EL (cell line): ENCODE results near the gene TF.
"Not testable (repeated sequence)": the region's sequence is repeated elsewhere in the genome, so short reads cannot be mapped to it uniquely, and the experiment has no call there.

ENCODE experiments used
- DNase-seq: peaks from one replicate; pipeline ENCODE4 v3.0.0-alpha.2; 2016

TF gene

GRCh38 chr3:133767607-133768006 lies 21.4 kb downstream of the TF start:
- no peak for DNase-seq

DNA sequence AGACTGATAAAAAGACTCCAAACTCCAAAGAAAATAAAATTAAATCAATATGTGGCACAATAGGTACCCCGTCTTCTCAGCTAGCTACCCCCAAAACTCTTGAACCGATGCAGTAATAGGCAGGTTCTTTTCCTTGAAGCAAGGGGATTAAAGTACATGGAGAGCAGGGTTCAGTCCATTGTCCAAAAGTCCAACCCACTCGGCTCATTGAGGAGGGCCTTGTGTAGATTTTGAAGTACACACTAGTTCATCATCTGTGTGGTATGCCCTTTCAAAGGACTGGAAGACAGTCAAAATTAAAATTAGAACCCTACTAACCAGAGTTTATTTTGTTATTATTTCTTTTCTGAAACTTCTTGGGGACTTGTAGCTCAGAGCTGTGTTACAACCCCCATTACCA lies 23.3 kb downstream of the TF start:
- DNase-seq, result no peak

DNA sequence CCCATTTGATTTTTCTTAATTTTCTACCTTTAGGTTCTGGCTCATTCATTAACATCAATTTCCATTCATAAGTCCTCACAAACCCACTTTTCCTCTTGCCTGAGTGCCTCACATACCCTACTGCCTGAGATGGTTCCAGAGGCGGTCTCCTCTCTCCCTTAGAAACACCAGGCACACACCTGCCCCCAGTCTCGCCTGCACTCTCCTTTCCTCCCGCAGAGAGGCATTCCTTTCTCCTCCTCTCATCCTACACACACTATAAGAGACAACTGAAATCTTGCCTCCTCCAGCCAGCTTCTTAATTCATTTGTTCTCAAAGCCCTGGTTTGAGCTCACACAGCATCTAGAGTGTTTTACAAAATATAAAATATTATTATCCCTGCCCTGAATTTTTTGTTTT lies 27.5 kb downstream of the TF start:
- DNase-seq, result no peak

DNA sequence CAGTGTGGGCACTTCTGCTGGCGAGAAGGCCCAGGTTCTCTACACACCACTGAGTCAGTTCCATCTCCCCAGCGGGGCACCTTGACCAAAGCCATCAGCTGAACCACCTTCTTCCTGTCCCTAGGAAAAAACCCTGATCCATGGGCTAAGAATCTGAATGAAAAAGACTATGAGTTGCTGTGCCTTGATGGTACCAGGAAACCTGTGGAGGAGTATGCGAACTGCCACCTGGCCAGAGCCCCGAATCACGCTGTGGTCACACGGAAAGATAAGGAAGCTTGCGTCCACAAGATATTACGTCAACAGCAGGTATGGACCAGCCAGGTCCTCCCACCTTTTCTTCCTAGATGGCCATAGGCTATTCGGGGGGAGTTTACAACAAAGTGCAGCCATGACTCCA lies 29.1 kb downstream of the TF start:
- no peak for DNase-seq

GRCh38 chr3:133775835-133776234 lies 29.6 kb downstream of the TF start:
- DNase-seq, result no peak

DNA sequence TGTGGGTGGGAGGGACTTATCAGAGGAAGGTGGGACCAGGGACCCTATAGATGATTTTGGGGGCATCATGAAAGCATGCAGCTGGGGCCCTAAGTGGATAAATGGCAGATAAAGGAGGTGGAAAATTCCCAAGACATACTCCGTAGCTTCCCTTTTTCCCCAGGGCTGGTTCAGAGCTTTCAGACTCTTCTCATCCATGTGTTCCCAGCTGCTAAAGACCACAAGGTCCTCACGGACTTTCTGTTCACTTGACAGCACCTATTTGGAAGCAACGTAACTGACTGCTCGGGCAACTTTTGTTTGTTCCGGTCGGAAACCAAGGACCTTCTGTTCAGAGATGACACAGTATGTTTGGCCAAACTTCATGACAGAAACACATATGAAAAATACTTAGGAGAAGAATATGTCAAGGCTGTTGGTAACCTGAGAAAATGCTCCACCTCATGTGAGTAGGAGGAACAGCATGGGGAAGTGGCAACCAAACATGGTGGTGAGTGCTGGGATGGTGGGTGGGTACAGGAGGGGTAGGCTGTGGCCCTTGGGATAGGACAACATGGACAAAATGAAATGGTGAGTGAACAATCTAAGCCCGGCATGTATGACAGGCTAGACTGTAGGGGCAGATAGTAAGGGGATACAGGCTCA lies 30.7 kb downstream of the TF start:
- no peak for DNase-seq

DNA sequence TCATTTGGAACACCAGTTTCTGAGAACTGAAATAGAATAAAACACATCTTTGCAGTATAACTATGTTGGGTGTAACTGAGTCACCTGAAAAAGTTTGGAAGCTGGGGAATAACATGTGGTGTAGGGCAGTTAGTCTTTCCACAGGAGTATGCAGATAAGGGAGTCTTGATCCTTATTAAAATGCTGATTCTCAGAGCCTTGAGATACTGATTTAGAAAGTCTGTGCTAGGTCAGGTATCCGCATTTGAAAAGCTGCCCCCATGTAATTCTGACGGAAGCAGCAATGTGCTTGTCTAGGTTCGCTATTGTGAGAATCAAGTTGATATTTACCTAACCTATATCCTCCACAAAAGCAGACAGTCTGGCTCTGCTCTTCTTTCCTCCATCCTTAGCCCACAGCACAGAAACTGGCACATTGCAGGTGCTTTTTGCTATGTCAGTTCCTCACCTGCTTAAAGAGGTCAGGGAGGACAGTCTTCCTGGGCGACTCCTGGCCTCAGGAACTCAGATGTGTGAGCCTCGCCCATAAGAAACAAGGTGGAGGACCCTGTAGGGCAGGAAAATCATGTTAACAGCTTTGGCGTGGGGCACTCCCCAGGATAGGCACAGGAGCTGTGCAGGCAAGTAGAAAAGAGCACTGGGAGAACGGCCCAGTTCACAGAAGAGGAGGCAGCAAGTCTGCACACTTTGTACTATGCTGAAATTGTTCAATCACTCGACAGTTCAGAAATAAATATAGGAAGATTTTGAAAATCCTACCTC lies 31.8 kb downstream of the TF start:
- DNase-seq, result no peak

GRCh38 chr3:133779626-133780203 lies 33.5 kb downstream of the TF start:
- no peak for DNase-seq

DNA sequence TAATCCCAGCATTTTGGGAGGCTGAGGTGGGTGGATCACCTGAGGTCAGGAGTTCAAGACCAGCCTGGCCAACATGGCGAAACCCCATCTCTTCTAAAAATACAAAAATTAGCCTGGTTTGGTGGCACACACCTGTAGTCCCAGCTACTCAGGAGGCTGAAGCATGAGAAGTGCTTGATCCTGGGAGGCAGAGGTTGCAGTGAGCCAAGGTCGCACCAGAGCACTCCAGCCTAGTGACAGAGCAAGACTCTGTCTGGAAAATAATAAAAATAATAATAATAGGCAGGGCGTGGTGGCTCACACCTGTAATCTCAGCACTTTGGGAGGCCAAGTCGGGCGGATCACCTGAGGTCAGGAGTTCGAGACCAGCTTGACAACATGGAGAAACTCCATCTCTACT lies 34.6 kb downstream of the TF start:
- DNase-seq, result not testable (repeated sequence)

- DNase-seq, result no peak
Measured at GRCh38 chr3:133781570-133781969, 35.4 kb downstream of the TF start.

- DNase-seq, result no peak
Measured at GRCh38 chr3:133782454-133782853, 36.3 kb downstream of the TF start.

DNA sequence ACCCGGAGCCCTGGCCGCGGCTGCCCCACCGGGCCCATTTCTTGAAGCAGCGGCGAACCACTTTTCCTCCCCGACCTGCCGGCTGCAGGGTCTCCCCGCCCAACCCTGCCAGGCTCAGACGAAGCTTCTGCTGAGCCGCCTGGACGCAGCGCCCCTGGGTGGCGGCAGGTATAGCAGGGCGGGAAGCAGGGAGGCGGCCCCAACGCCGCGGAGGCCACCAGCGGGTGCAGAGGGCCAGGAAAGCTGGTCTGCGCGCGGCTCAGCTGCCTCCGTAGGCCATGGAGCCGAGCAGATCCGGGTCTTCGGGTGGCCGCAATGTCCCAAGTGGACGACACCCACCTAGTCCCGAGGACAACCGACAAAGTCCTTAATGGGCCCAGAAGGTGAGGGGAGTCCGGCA lies 37.6 kb downstream of the TF start:
- DNase-seq, result no peak

DNA sequence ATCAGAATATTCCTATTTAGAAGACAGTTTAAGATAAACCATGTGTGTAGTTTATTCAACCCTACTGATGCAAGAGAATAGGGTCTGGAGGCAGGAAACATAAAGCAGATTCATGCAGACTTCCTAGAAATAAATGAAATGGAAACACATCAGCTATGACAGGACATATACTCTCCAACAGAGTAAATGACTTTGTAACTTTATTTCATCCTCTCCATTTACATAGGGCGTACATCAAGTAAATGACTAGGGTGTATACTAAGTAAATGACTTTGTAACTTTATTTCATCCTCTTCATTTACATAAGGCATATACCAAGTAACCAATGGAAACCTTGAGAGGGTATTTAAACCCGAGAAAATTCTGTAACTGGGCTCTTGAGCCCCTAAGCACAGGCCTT lies 41.8 kb downstream of the TF start:
- no peak for DNase-seq

DNA sequence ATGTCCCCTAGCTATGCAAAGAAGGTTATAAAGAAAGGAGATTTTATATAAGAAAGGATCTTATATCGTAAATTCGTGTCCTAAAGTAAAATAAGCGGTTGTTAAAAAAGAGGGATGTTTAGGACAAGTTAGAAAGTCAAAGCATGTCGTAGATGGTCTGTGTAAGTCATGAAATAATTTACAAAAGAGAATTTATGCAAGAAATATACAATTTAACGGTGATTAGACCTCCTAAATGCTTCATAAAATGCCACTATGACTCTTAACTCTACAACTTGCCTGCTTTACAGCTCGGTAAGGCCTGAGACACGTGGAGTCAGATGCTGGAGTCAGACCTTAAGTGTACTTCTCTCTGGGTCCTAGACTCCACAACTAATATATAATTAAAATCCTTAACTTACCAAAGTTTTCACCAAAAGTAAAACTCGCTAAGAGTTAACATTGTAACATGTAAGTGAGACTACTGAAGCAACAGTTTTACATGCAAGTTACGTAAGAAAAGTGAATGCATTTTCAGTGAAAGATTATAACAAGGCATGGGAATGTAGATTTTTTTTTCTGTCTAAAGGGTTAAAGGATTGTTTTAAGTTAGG lies 46.1 kb downstream of the TF start:
- peak; percentile 10 for DNase-seq

- DNase-seq, result no peak
Measured at GRCh38 chr3:133797396-133798105, 51.4 kb downstream of the TF start.

- peak; percentile 14 for DNase-seq
Measured at GRCh38 chr3:133799794-133800585, 53.8 kb downstream of the TF start.

DNA sequence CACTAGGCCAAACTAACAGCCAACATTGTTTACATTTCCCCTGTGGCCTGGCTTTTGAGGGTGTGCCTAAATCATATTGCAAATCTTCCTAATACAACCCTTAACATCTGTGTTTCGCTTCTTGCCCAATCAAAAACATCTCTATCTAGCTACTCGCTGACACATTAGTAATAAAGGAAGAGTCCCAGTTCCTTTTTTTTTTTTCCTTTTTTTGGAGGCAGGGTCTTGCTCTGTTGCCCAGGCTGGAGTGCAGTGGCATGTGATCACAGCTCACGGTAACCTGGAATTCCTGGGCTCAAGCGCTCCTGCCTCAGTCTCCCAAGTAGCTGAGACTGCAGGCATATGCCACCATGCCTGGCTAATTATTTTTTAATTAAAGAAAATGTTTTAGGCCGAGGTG lies 57.3 kb downstream of the TF start:
- DNase-seq, result no peak

DNA sequence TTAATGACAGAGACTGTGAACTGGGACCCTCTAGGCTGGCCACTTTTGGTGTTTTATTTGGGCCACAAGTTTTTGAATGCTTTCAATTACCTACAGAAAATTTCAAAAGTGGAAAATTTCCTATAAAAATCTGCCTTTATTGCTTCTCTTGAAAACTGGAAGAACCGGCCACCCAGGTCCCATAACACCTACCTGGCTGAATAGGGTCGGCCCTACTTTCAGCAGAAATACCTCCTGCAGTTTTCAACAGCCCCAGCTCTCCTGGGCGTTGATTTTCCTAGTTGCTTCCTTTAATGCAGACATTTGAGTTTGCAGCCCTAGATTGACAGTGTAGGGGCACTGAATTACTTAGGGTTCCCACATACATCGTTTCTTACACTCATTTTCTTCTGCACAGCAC lies 58.7 kb downstream of the TF start:
- no peak for DNase-seq

DNA sequence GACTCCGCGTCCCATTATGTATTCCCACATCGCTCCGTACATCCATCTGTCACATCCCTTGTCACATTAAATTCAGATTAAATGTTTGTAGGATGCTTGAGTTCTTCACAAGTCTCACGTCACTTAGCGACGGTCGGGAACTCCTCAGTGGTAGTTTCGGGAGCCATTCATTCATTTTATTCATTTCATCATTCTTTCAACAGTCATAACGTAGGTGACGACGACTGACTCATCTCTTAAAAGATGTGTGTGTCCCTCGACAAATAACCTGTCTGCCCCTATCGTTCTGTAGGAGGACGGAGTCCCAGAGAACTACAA lies 59.1 kb downstream of the TF start:
- DNase-seq, result no peak

DNA sequence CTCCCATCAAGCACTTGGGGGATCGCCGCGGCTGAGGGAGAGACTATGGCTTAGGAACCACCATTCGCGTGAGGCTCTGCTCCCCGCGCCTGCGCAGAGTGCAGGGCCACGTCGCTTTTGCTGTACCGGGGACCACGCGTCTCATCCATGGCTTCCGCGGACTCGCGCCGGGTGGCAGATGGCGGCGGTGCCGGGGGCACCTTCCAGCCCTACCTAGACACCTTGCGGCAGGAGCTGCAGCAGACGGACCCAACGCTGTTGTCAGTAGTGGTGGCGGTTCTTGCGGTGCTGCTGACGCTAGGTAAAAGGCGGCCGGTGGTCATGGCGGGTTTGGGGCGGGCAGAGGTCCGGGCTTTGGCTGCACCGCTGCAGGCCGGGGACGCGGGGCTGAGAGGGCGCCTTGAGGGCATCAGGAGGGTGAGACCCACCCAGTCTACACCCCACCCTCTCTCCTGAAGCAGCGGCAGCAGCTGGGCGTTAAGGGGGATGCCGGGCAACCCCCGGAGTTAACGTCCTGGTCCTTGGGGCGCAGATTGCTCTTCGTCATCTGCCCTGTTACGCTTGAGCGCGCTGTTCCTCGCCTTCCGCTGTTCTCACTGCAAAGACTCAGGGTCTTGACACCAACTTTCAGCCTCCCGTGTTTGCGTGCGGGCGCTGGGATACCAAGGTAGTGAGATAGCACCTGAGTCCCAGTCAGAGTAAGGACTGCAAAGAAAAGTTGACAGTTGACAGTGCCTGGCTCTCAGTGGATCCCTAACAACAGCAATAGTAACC lies 59.7 kb downstream of the TF start, which contains the start of gene SRPRB:
Gene SRPRB, plus strand, starts transcription at position 114 of the 774 bp plus-strand sequence. Its CDS starts 34 bp downstream, at position 148.
- peak; percentile 92 for DNase-seq

- DNase-seq, result no peak
Measured at GRCh38 chr3:133812872-133813271, 66.7 kb downstream of the TF start.

DNA sequence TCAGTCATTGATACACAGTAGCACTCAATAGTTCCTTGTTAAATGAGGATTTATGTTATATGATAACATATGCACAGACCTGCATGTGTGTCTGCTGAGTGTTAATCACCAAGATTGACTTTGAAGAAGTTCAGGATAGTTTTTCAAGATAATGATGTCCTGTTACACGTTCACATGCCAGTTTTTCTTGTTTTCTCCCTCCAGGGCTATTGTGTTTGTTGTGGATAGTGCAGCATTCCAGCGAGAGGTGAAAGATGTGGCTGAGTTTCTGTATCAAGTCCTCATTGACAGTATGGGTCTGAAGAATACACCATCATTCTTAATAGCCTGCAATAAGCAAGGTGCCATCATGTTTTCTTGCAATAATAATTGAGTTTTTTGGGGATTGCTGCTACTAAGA lies 69.2 kb downstream of the TF start:
- DNase-seq, result no peak
